ENCODE results near the gene ARRDC1. TPM values are rescaled to one million over a fixed set of nuclear protein-coding genes. Genes with fewer than 3 reads are reported as not detected.

The ARRDC1 gene
- polyA plus RNA-seq, 2 of the 4 experiments (the other 2 are of a cell fraction) = 20.7 to 22.5 TPM

DNA sequence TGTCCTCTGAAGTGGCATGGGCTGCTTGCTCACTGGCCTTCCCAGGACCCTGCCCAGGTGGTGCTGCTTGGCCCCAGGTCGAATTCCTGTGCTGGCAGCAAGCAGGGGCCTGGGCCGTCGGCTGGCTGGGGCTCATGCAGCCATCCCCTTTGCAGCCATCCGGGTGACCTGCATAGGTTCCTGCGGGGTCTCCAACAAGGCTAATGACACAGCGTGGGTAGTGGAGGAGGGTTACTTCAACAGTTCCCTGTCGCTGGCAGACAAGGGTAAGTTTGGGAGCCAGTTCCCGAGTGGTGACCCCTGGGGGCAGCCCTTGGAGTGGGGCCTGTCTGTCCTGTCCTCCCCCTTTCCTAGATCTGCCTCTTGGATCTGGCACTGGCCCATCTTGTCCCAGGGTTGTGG, 7.3 kb downstream of the ARRDC1 start:
- no peak for DNase-seq (ENCODE audit: low read depth in 1 of 2, low spot score in 1 of 2)
- Histone ChIP-seq H3K27ac (peak overlapping the region; percentile 81 to 88), H3K4me2 (peak overlapping the region; percentile 63), H3K4me3 (no peak overlapping the region), H3K9me3 (no peaks in the 10 kb centered on the region), H3K4me1 (peaks cover 44% of the 10 kb centered on the region)
- 64% methylated on average over 2 of the region's 8 CpGs for WGBS (ENCODE audit: missing lambda C conversion rate)
- ATAC-seq = peak in 1 of 2 experiments; percentile 7; a peak in 2 of 6 replicates
- TF ChIP-seq, protein P1, sequence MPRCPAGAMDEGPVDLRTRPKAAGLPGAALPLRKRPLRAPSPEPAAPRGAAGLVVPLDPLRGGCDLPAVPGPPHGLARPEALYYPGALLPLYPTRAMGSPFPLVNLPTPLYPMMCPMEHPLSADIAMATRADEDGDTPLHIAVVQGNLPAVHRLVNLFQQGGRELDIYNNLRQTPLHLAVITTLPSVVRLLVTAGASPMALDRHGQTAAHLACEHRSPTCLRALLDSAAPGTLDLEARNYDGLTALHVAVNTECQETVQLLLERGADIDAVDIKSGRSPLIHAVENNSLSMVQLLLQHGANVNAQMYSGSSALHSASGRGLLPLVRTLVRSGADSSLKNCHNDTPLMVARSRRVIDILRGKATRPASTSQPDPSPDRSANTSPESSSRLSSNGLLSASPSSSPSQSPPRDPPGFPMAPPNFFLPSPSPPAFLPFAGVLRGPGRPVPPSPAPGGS (IDR thresholded peaks at IDR 0.05) = 0 out of 3 replicates have a peak, but pooled peaks have one; percentile 23
- TF ChIP-seq, protein P2, sequence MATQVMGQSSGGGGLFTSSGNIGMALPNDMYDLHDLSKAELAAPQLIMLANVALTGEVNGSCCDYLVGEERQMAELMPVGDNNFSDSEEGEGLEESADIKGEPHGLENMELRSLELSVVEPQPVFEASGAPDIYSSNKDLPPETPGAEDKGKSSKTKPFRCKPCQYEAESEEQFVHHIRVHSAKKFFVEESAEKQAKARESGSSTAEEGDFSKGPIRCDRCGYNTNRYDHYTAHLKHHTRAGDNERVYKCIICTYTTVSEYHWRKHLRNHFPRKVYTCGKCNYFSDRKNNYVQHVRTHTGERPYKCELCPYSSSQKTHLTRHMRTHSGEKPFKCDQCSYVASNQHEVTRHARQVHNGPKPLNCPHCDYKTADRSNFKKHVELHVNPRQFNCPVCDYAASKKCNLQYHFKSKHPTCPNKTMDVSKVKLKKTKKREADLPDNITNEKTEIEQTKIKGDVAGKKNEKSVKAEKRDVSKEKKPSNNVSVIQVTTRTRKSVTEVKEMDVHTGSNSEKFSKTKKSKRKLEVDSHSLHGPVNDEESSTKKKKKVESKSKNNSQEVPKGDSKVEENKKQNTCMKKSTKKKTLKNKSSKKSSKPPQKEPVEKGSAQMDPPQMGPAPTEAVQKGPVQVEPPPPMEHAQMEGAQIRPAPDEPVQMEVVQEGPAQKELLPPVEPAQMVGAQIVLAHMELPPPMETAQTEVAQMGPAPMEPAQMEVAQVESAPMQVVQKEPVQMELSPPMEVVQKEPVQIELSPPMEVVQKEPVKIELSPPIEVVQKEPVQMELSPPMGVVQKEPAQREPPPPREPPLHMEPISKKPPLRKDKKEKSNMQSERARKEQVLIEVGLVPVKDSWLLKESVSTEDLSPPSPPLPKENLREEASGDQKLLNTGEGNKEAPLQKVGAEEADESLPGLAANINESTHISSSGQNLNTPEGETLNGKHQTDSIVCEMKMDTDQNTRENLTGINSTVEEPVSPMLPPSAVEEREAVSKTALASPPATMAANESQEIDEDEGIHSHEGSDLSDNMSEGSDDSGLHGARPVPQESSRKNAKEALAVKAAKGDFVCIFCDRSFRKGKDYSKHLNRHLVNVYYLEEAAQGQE (IDR thresholded peaks at IDR 0.05) = no peak
- CTCF ChIA-PET = interaction anchor here (0.7 to 2.1 kb wide), 2 partner anchors 34 to 309 kb away, joined by 3 to 10 read pairs; partner anchors contain the start of gene DPH7
- POLR2A ChIA-PET = interaction anchor here (1.9 kb wide), 1 partner anchor 22 kb away, joined by 5 read pairs; the partner anchor contains the start of gene ZMYND19
- FAIRE-seq = no peak

DNA sequence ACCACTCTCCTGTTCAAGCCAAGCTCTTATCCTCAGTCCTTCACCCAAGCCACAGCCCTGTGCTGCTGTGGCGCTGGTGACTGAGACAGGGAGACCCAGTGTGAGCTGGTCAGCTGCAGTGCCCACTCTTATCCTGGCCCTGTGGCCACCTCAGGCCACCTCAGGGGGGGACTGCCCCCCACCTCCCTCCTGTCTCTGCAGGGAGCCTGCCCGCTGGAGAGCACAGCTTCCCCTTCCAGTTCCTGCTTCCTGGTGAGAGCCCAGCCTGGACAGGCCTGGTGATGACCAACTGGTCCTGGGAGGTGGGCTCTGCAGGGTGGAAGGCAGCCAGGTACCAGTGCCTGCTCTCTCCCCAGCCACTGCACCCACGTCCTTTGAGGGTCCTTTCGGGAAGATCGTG, 7.8 kb downstream of the ARRDC1 start:
- H3K4me1 ChIP-seq = peaks cover 44% of the 10 kb centered on the region
- TF ChIP-seq ZC3H11A (IDR thresholded peaks at IDR 0.05) = no peak
- TF ChIP-seq, protein P3, sequence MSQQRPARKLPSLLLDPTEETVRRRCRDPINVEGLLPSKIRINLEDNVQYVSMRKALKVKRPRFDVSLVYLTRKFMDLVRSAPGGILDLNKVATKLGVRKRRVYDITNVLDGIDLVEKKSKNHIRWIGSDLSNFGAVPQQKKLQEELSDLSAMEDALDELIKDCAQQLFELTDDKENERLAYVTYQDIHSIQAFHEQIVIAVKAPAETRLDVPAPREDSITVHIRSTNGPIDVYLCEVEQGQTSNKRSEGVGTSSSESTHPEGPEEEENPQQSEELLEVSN (IDR thresholded peaks at IDR 0.05; ENCODE audit: borderline replicate concordance, low read depth) = no peak
- no peak for TF ChIP-seq RCOR1 (IDR thresholded peaks at IDR 0.05; ENCODE audit: low read depth, low read length)
- TF ChIP-seq, protein P4, sequence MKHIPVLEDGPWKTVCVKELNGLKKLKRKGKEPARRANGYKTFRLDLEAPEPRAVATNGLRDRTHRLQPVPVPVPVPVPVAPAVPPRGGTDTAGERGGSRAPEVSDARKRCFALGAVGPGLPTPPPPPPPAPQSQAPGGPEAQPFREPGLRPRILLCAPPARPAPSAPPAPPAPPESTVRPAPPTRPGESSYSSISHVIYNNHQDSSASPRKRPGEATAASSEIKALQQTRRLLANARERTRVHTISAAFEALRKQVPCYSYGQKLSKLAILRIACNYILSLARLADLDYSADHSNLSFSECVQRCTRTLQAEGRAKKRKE (CRISPR knock-in tag; IDR thresholded peaks at IDR 0.05; ENCODE audit: low read depth) = no peak
- TF ChIP-seq MAFK (IDR thresholded peaks at IDR 0.05; ENCODE audit: partially characterized antibody) = no peak
- TF ChIP-seq EP300 (IDR thresholded peaks at IDR 0.05) = no peak
- TF ChIP-seq, protein P5, sequence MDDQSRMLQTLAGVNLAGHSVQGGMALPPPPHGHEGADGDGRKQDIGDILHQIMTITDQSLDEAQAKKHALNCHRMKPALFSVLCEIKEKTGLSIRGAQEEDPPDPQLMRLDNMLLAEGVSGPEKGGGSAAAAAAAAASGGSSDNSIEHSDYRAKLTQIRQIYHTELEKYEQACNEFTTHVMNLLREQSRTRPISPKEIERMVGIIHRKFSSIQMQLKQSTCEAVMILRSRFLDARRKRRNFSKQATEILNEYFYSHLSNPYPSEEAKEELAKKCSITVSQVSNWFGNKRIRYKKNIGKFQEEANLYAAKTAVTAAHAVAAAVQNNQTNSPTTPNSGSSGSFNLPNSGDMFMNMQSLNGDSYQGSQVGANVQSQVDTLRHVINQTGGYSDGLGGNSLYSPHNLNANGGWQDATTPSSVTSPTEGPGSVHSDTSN (IDR thresholded peaks at IDR 0.05) = peak; percentile 24; the same call in 1 of the 2 replicates
- TF ChIP-seq, protein P6, sequence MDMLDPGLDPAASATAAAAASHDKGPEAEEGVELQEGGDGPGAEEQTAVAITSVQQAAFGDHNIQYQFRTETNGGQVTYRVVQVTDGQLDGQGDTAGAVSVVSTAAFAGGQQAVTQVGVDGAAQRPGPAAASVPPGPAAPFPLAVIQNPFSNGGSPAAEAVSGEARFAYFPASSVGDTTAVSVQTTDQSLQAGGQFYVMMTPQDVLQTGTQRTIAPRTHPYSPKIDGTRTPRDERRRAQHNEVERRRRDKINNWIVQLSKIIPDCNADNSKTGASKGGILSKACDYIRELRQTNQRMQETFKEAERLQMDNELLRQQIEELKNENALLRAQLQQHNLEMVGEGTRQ (IDR thresholded peaks at IDR 0.05) = no peak
- TF ChIP-seq JUN (IDR thresholded peaks at IDR 0.05) = 0 out of 5 replicates have a peak, but pooled peaks of 1 of the 2 experiments have one; percentile 13
- H3K4me3 ChIP-seq = no peak overlapping the region
- 90% methylated on average over 4 of the region's 5 CpGs for WGBS (ENCODE audit: missing lambda C conversion rate)
- ATAC-seq (peak in 1 of 2 experiments; percentile 1; a peak in 1 of 6 replicates), DNase-seq (ENCODE audit: low read depth in 1 of 2, low spot score in 1 of 2) (no peak), FAIRE-seq (no peak)
- H3K9me3 ChIP-seq = no peaks in the 10 kb centered on the region
- POLR2A ChIA-PET = interaction anchor here (1.9 kb wide), 1 partner anchor 22 kb away, joined by 5 read pairs; the partner anchor contains the start of gene ZMYND19
- CTCF ChIA-PET = interaction anchor here (0.7 to 2.1 kb wide), 3 partner anchors 34 to 310 kb away, joined by 3 to 10 read pairs (median 3); partner anchors contain the start of gene DPH7
- peak overlapping the region; percentile 63; the same call in 1 of the 3 replicates for H3K4me2 ChIP-seq
- H3K27ac ChIP-seq = peak overlapping the region; percentile 81 to 88; a peak in 4 of 6 replicates

Data from A549 (cell line).